IPS-20b (cell line): ENCODE measurements around the gene ARHGEF17.

Experiments
- H3K27ac ChIP-seq: one replicate; pipeline ENCODE4 v1.5.1; 2013; ENCODE audit warnings: low read length
- H3K27me3 ChIP-seq: 2 replicates; pipeline ENCODE4 v1.6.1; 2013; ENCODE audit warnings: mild to moderate bottlenecking, low read length, inconsistent platforms; ENCODE audit not compliant: insufficient read depth
- H3K36me3 ChIP-seq: 2 replicates; pipeline ENCODE4 v1.6.1; 2013; ENCODE audit warnings: low read depth, mild to moderate bottlenecking, inconsistent platforms, low read length, moderate library complexity; ENCODE audit not compliant: insufficient read depth
- H3K4me1 ChIP-seq: 2 replicates; pipeline ENCODE4 v1.6.1; 2013; ENCODE audit warnings: mild to moderate bottlenecking, control low read depth, inconsistent platforms, low read length, moderate library complexity; ENCODE audit not compliant: insufficient read depth
- H3K4me3 ChIP-seq: 2 replicates; pipeline ENCODE4 v1.5.1; 2013; ENCODE audit warnings: mild to moderate bottlenecking, low read length, inconsistent platforms
- H3K9ac ChIP-seq: 2 replicates; pipeline ENCODE4 v1.6.1; 2013; ENCODE audit warnings: low read depth, mild to moderate bottlenecking, inconsistent platforms, low read length, moderate library complexity
- H3K9me3 ChIP-seq: 2 replicates; pipeline ENCODE4 v1.6.1; 2013; ENCODE audit warnings: mild to moderate bottlenecking, low read depth, low read length, inconsistent platforms; ENCODE audit not compliant: insufficient read depth

Gene ARHGEF17

DNA sequence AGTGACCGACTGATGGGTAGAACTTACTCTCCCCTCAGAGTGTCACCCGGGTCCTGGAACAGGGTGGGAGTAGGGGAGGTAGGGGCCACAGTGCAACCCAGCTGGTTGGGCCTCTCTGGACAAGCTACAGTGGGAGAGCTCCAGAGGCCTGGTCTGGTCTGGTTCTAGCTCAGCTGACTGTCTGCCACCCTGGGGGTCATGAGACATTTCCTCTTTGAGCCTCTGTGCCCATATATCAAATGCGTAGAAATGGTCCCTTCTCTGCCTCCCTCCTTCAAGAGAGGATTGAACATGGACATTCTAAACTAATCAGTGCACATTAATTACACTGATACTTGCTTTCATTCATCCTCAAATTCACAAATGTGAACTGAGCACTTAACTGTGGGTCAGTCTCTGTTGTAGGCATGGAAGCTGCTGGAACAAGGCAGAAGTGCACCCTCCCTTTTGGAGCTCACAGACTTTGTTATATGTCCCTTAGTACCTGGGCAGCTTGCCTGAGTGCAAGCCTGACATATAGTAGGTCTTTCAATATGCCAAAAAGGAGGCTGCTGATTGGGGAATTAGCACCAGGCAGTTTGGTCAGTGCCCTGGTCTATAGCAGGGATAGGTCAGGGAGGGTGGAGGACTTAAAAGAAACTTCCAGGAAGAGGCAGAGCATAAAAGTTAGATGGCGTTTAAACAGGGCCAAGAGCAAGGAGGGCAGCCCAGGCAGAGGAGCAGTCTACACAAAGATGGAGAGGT, 25.7 kb downstream of the ARHGEF17 start:
- no peaks in the 10 kb centered on the region for H3K36me3 ChIP-seq

GRCh38 chr11:73334384-73335203, 26.5 kb downstream of the ARHGEF17 start:
- Histone ChIP-seq H3K9me3 (no peaks in the 10 kb centered on the region), H3K27me3 (peaks cover 65% of the 10 kb centered on the region), H3K27ac (no peak overlapping the region), H3K9ac (no peak overlapping the region), H3K36me3 (no peaks in the 10 kb centered on the region), H3K4me3 (no peak overlapping the region), H3K4me1 (peaks cover 31% of the 10 kb centered on the region)

More for the DNA sequence above, 25.7 kb downstream of the ARHGEF17 start:
- Histone ChIP-seq H3K27ac (no peak overlapping the region), H3K9me3 (no peaks in the 10 kb centered on the region), H3K4me1 (peaks cover 31% of the 10 kb centered on the region), H3K4me3 (no peak overlapping the region), H3K9ac (no peak overlapping the region), H3K27me3 (peaks cover 67% of the 10 kb centered on the region)

DNA sequence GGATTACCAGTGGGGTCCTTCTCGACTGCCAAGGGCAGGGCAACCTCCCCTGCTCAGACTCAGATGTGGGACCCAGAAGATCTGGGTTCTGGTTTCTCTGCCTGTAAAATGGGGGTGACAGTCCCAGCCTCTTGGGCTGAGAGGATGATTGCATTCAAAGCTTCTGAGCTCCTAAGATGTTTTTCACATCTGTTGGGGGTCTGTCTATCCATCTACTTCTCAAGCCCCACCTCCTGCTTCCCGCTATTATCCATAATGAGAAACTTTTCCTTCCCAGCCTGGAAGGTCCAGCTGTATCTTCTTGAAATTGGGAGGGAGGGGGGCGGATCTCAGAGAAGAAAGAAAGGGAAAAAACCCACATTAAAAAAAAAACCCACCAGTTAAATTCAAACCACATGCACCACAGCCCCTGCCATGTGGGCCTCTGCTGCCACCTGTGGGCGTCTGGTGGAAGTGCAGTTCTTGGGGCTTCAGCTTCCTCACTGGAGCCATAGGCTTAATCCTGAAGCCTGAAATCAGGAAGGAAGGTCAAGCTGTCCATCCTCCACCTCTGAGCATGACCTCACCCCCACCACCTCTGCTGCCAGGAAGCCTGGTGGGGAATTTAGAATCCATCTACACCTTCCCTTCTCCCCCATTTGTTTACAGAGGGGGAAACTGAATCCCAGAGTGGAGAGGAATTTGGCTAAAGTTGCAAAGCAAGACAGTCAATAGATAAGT, 27.3 kb downstream of the ARHGEF17 start:
- Histone ChIP-seq H3K4me1 (peaks cover 31% of the 10 kb centered on the region), H3K9ac (no peak overlapping the region), H3K4me3 (no peak overlapping the region), H3K36me3 (no peaks in the 10 kb centered on the region), H3K27me3 (peaks cover 59% of the 10 kb centered on the region), H3K9me3 (no peaks in the 10 kb centered on the region), H3K27ac (no peak overlapping the region)

GRCh38 chr11:73337846-73338245, 29.8 kb downstream of the ARHGEF17 start:
- no peak overlapping the region for H3K9ac ChIP-seq
- H3K27ac ChIP-seq, result no peak overlapping the region
- H3K4me1 ChIP-seq, result peaks cover 11% of the 10 kb centered on the region; the same call in 1 of the 2 replicates
- peaks cover 59% of the 10 kb centered on the region for H3K27me3 ChIP-seq
- no peaks in the 10 kb centered on the region for H3K9me3 ChIP-seq
- H3K36me3 ChIP-seq, result no peaks in the 10 kb centered on the region
- H3K4me3 ChIP-seq, result no peak overlapping the region

DNA sequence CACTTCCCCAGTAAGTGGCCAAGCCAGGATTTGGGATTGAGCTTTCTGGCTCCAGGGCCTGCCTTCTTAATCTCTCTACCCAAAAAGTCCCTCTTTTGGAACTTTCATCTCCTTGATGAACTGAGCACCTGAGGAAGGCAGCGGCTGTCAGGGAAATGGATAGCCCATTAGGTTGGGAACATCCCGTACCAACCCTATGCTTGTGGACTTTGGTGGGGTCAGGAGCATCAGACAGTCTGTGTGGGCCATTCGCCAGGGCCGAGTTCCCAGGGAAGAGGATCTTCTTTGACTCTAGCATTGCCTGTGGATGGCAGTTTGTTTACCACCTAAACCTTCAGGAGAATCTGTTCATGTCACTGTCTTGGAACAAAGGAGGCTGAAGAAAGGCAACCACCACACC, 30.2 kb downstream of the ARHGEF17 start:
- H3K9me3 ChIP-seq, result no peaks in the 10 kb centered on the region
- H3K36me3 ChIP-seq, result no peaks in the 10 kb centered on the region
- no peak overlapping the region for H3K4me3 ChIP-seq
- peaks cover 57% of the 10 kb centered on the region for H3K27me3 ChIP-seq
- peaks cover 9% of the 10 kb centered on the region; the same call in 1 of the 2 replicates for H3K4me1 ChIP-seq
- H3K27ac ChIP-seq, result no peak overlapping the region
- H3K9ac ChIP-seq, result no peak overlapping the region

- peaks cover 50% of the 10 kb centered on the region for H3K27me3 ChIP-seq
- H3K9ac ChIP-seq, result no peak overlapping the region
- no peaks in the 10 kb centered on the region for H3K9me3 ChIP-seq
- H3K4me1 ChIP-seq, result peaks cover 2% of the 10 kb centered on the region; the same call in 1 of the 2 replicates
- H3K4me3 ChIP-seq, result no peak overlapping the region
- no peaks in the 10 kb centered on the region for H3K36me3 ChIP-seq
- H3K27ac ChIP-seq, result no peak overlapping the region
Observed at GRCh38 chr11:73340164-73340563, 32.1 kb downstream of the ARHGEF17 start.

DNA sequence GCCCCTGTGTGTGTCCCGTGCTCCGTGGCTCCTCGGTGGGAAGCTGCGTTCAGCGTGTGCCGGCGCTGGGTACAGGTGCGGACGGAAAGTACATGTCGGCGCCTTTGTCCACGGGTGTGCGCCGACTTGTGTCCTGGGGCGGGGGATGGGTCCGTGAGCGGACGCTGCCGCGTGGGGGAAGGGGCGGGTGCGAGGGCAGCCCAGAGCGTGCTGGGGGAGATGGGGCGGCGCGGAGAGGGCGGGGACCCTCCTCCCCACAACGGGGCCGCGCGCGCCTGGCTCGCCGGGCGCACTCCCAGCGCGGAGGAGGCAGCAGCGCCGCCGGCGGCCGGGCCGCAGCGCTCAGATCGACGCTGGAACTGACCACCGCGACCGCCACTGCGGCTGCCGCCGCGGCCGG, 34.6 kb downstream of the ARHGEF17 start:
- no peaks in the 10 kb centered on the region for H3K9me3 ChIP-seq
- H3K4me1 ChIP-seq, result no peaks in the 10 kb centered on the region
- peaks cover 38% of the 10 kb centered on the region for H3K27me3 ChIP-seq
- peak overlapping the region; percentile 67 for H3K4me3 ChIP-seq
- no peak overlapping the region for H3K9ac ChIP-seq
- no peaks in the 10 kb centered on the region for H3K36me3 ChIP-seq
- no peak overlapping the region for H3K27ac ChIP-seq

DNA sequence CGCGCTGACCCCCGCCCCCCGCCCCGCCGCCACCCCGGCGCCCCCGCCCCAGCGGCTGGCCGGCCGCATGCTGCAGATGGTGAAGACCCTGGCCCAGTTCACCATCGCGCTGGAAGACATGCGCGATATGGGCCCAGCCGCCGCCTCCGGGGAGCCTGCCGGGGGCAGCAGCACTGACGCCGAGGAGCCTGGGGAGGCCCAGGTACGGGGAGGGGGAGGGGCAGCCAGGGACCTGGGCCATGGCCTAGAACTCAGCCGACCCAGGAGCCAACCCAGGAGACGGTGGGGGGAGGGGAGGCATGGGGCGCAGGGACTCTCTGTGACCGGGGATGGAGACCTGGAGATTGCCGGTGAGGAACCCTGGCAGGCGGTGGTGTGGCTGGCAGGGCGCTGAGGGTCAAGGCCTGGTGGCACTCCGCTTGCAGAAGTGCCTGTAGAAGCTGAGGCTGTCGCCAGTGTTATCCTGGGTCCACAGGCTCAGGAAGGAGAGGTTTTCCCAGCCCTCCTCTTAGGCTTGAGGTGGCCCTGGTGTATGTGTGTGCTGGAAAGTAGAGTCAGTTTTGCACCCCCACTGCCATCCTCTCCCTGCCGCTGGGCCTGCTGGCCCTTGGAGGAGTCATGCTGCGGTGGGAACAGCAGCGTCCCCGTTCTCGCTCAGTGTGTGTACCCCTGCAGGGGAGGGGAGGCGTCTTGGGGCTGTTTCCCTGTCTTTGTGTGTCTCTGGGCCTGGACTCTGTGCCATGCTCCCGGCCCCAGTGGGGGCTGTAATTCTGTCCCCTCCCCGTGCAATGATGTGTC, 35.2 kb downstream of the ARHGEF17 start:
- H3K9me3 ChIP-seq, result no peaks in the 10 kb centered on the region
- peak overlapping the region; percentile 57; the same call in 1 of the 2 replicates for H3K4me3 ChIP-seq
- H3K27me3 ChIP-seq, result peaks cover 38% of the 10 kb centered on the region
- H3K4me1 ChIP-seq, result no peaks in the 10 kb centered on the region
- H3K27ac ChIP-seq, result no peak overlapping the region
- no peaks in the 10 kb centered on the region for H3K36me3 ChIP-seq
- no peak overlapping the region for H3K9ac ChIP-seq

DNA sequence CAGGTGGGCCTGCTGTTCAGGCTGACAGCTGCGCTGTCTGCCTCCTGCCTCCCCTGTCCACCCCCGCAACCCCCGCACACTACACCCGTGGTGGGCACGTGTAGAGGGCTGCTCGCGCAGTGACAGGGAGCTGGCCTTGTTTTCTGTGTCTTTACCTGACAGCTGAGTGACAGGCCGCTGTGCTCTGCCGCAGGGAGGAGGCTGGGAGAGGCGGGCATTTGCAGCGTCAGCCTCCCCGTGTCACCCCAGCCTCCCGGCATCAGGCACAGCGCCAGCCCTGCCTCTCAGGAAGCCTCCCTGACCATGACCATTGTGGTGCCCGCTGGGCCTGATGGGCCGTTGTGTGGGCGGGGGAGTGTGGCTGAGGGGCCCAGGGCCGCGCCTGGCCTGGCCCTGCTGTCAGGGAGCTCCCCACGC, 36.1 kb downstream of the ARHGEF17 start:
- Histone ChIP-seq H3K4me3 (no peak overlapping the region), H3K9me3 (no peaks in the 10 kb centered on the region), H3K9ac (no peak overlapping the region)

GRCh38 chr11:73345481-73346160, 37.5 kb downstream of the ARHGEF17 start:
- Histone ChIP-seq H3K27ac (no peak overlapping the region), H3K4me1 (no peaks in the 10 kb centered on the region), H3K9me3 (no peaks in the 10 kb centered on the region), H3K9ac (no peak overlapping the region), H3K36me3 (no peaks in the 10 kb centered on the region), H3K27me3 (peaks cover 35% of the 10 kb centered on the region), H3K4me3 (no peak overlapping the region)

More for the DNA sequence above, 36.1 kb downstream of the ARHGEF17 start:
- Histone ChIP-seq H3K36me3 (no peaks in the 10 kb centered on the region), H3K27ac (no peak overlapping the region), H3K27me3 (peaks cover 38% of the 10 kb centered on the region), H3K4me1 (no peaks in the 10 kb centered on the region)
